Thoracic aorta (tissue), 2 donors: Measurements from ENCODE around the gene EQTN. TPM values are rescaled to one million over a fixed set of nuclear protein-coding genes. Genes with fewer than 3 reads are reported as not detected.

Experiments used
- ATAC-seq: fragments of 150-250 bp; one replicate; pipeline ENCODE4 v1.8.0; 2017; ENCODE audit warnings: low read depth; ENCODE audit not compliant: insufficient number of reproducible peaks, low FRiP score
- DNase-seq: peaks from one replicate; pipeline ENCODE4 v3.0.0-alpha.2; 2020; ENCODE audit warnings: low spot score
- H3K27ac ChIP-seq, 2 donors: fragments of 200-600 bp; sonication (generic); 1 replicate in 1 of 2; 2 replicates in 1 of 2; pipeline ENCODE4 v1.5.1; 2016; ENCODE audit warnings: mild to moderate bottlenecking in 2 of 2, moderate library complexity in 2 of 2
- H3K27me3 ChIP-seq: fragments of 200-600 bp; sonication (generic); replicated peaks from 2 replicates; pipeline ENCODE4 v1.6.0; 2016; ENCODE audit warnings: mild to moderate bottlenecking; ENCODE audit not compliant: insufficient read depth
- H3K36me3 ChIP-seq: fragments of 200-600 bp; sonication (generic); one replicate; pipeline ENCODE4 v1.5.1; 2016
- H3K4me1 ChIP-seq, 2 donors: fragments of 200-600 bp; sonication (generic); 1 replicate in 1 of 2; 2 replicates in 1 of 2; pipeline versions ENCODE4 v1.5.1 to v1.6.0; 2016; ENCODE audit warnings: low read depth in 2 of 2, mild to moderate bottlenecking in 1 of 2; ENCODE audit not compliant: control insufficient read depth in 1 of 2
- H3K4me3 ChIP-seq: fragments of 200-600 bp; sonication (generic); 2 replicates; pipeline ENCODE4 v1.5.1; 2016; ENCODE audit warnings: mild to moderate bottlenecking
- H3K9me3 ChIP-seq: fragments of 200-600 bp; sonication (generic); 2 replicates; pipeline ENCODE4 v1.5.1; 2016
- CTCF ChIP-seq: fragments of 200-600 bp; sonication (generic); IDR thresholded peaks from one replicate; pipeline ENCODE4 v1.5.1; 2019; ENCODE audit warnings: antibody characterized with exemption
- total RNA-seq, 2 donors: library from RNA; depleted of rRNA; stranded (reverse); fragments of >200 nt; gene quantifications; one replicate each; pipeline versions ENCODE4 v1.1.0 to v1.2.3, GENCODE V29; 2016

The EQTN gene
- total RNA-seq, 2 donors from 2014 or later = not detected

GRCh38 chr9:27273186-27273585 is 23.8 kb downstream of the EQTN start:
- Histone ChIP-seq H3K27ac (no peak overlapping the region), H3K4me3 (no peak overlapping the region), H3K36me3 (no peaks in the 10 kb centered on the region)

GRCh38 chr9:27272103-27272502 is 24.8 kb downstream of the EQTN start:
- no peak for ATAC-seq
- H3K27me3 ChIP-seq = no peaks in the 10 kb centered on the region
- no peak overlapping the region for H3K27ac ChIP-seq
- DNase-seq = no peak
- no peaks in the 10 kb centered on the region for H3K9me3 ChIP-seq
- no peaks in the 10 kb centered on the region for H3K4me1 ChIP-seq
- no peaks in the 10 kb centered on the region for H3K36me3 ChIP-seq
- TF ChIP-seq CTCF = no peak
- H3K4me3 ChIP-seq = no peak overlapping the region

More at GRCh38 chr9:27273186-27273585, 23.8 kb downstream of the EQTN start:
- DNase-seq = no peak
- no peaks in the 10 kb centered on the region for H3K27me3 ChIP-seq
- ATAC-seq = no peak
- no peaks in the 10 kb centered on the region for H3K4me1 ChIP-seq
- no peak for TF ChIP-seq CTCF
- H3K9me3 ChIP-seq = no peaks in the 10 kb centered on the region

GRCh38 chr9:27261517-27262211 is 35.3 kb downstream of the EQTN start:
- no peak overlapping the region for H3K27ac ChIP-seq
- H3K27me3 ChIP-seq = no peaks in the 10 kb centered on the region
- H3K4me3 ChIP-seq = no peak overlapping the region
- TF ChIP-seq CTCF = no peak
- no peaks in the 10 kb centered on the region for H3K4me1 ChIP-seq
- DNase-seq (no peak), ATAC-seq (no peak)
- H3K9me3 ChIP-seq = no peaks in the 10 kb centered on the region
- H3K36me3 ChIP-seq = no peaks in the 10 kb centered on the region

GRCh38 chr9:27260789-27261516 is 36.0 kb downstream of the EQTN start:
- Histone ChIP-seq H3K4me3 (no peak overlapping the region), H3K27me3 (no peaks in the 10 kb centered on the region), H3K36me3 (no peaks in the 10 kb centered on the region), H3K27ac (no peak overlapping the region), H3K9me3 (no peaks in the 10 kb centered on the region), H3K4me1 (no peaks in the 10 kb centered on the region)
- DNase-seq = no peak
- ATAC-seq = no peak
- TF ChIP-seq CTCF = no peak

GRCh38 chr9:27258662-27259061 is 38.3 kb downstream of the EQTN start:
- Histone ChIP-seq H3K4me1 (no peaks in the 10 kb centered on the region), H3K27me3 (no peaks in the 10 kb centered on the region), H3K27ac (no peak overlapping the region), H3K4me3 (no peak overlapping the region), H3K9me3 (no peaks in the 10 kb centered on the region), H3K36me3 (no peaks in the 10 kb centered on the region)
- no peak for DNase-seq
- TF ChIP-seq CTCF = no peak
- no peak for ATAC-seq
